Esophagus muscularis mucosa (tissue), 4 donors: ENCODE data around the gene BLCAP.

ENCODE experiments used
- EP300 ChIP-seq: sonication (generic); formaldehyde crosslinking; IDR thresholded peaks from one replicate; pipeline ENCODE4 v1.6.1; 2017; ENCODE audit warnings: antibody characterized with exemption
- POLR2A ChIP-seq: fragments of 450-650 bp; IDR thresholded peaks from one replicate; pipeline ENCODE4 v1.6.1; 2017; ENCODE audit warnings: antibody characterized with exemption, moderate library complexity, mild to moderate bottlenecking, low read depth
- POLR2AphosphoS5 ChIP-seq, 2 donors: sonication (generic); formaldehyde crosslinking; IDR thresholded peaks; one replicate each; pipeline ENCODE4 v1.6.1; 2017; ENCODE audit warnings: antibody characterized with exemption in 2 of 2
- TF ChIP-seq, protein P1 (sequence below), 3 experiments: fragments of 200-600 bp in 2 of 3; fragments of 450-650 bp in 1 of 3; sonication (generic) in 2 of 3; IDR thresholded peaks; one replicate each; pipeline ENCODE4 v1.5.1; 2017 to 2019; ENCODE audit warnings: antibody characterized with exemption in 3 of 3, mild to moderate bottlenecking in 2 of 3, moderate library complexity in 1 of 3

DNA sequence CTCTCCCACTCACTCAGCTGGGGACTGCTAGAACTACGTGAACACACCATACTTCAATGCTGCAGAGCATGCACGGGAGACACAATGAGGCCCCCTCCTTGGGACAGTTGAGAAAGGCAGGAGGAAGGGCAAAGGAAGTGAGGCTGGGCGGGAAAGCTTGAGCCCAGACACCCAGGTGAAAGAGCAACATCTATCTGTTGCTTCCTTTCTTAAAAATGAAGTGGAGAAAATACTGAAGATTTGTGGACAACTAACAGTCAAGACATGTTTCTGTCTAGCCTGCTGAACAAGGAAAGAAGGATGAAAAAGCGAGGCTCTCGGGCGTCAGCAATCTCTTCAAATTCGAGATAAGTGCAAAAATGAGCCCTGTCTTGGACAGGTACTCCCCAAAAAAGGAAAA is 9.6 kb downstream of the BLCAP start:
- TF ChIP-seq, protein P1, sequence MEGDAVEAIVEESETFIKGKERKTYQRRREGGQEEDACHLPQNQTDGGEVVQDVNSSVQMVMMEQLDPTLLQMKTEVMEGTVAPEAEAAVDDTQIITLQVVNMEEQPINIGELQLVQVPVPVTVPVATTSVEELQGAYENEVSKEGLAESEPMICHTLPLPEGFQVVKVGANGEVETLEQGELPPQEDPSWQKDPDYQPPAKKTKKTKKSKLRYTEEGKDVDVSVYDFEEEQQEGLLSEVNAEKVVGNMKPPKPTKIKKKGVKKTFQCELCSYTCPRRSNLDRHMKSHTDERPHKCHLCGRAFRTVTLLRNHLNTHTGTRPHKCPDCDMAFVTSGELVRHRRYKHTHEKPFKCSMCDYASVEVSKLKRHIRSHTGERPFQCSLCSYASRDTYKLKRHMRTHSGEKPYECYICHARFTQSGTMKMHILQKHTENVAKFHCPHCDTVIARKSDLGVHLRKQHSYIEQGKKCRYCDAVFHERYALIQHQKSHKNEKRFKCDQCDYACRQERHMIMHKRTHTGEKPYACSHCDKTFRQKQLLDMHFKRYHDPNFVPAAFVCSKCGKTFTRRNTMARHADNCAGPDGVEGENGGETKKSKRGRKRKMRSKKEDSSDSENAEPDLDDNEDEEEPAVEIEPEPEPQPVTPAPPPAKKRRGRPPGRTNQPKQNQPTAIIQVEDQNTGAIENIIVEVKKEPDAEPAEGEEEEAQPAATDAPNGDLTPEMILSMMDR (IDR thresholded peaks at IDR 0.05), result no peak
- TF ChIP-seq POLR2A (no peak), POLR2AphosphoS5 (IDR thresholded peaks at IDR 0.05) (no peak), EP300 (no peak)
